Myocyte (in vitro differentiated cells): Measurements from ENCODE around the gene GPALPP1. TPM values are rescaled to one million over a fixed set of nuclear protein-coding genes. Genes with fewer than 3 reads are reported as not detected.
"Not testable (repeated sequence)": the region's sequence is repeated elsewhere in the genome, so short reads cannot be mapped to it uniquely, and the experiment has no call there.

ENCODE experiments used
- DNase-seq: peaks from one replicate; pipeline ENCODE4 v3.0.0-alpha.2; 2012; ENCODE audit warnings: low read depth
- polyA plus RNA-seq: library from polyadenylated mRNA; unstranded; fragments of >200 nt; gene quantifications from one replicate; pipeline ENCODE4 v1.2.1, GENCODE V29; 2012; ENCODE audit warnings: missing spikeins
- total RNA-seq: library from RNA; depleted of rRNA; stranded (reverse); fragments of >200 nt; gene quantifications from 2 replicates; pipeline ENCODE4 v1.2.3, GENCODE V29; 2014

GPALPP1 gene, protein sequence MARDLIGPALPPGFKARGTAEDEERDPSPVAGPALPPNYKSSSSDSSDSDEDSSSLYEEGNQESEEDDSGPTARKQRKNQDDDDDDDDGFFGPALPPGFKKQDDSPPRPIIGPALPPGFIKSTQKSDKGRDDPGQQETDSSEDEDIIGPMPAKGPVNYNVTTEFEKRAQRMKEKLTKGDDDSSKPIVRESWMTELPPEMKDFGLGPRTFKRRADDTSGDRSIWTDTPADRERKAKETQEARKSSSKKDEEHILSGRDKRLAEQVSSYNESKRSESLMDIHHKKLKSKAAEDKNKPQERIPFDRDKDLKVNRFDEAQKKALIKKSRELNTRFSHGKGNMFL
- 27.5 and 30.7 TPM in 2 replicates for total RNA-seq
- 13.8 TPM for polyA plus RNA-seq

DNA sequence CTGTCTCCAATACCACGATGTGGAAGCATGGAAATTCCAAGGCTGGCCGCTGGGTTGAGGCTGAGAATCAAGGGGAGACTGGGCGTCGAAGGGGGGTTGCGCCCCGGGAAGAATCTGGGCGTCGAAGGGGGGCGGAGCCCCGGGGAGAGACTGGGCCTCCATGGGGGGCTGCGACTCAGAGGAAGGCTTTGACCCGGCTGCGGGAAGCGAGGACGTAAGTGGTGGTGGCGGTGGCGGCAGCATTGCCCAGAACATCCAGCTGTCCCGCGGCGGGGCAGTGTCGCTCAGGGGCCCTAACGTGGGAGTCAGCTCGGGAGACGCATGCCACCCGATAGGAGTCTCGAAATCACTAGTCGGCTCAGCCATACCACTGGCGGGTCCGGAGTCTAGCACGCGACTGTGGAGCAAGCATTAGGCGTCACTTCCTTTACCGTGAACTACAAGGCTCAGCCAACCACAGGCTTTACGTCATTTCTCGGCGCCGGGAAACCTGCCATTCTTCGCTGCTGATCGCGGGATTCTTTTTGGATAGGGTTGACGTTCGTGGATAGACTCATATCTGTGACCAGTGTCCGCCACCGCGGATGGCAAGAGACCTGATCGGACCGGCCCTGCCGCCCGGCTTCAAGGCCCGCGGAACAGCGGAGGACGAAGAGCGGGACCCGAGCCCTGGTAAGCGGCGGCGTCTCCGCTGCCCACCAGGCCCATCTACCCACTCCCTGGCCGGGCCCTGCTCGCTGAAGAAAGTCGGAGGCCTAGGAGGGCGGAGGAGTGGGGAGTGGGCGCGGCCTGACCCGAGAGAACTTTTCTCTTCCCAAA lies at the start of gene GPALPP1, which contains the start of gene NUFIP1:
Gene GPALPP1, plus strand, starts transcription at position 468 of the 819 bp plus-strand sequence. Its CDS starts 117 bp downstream, at position 585.
Gene NUFIP1, minus strand, starts transcription at position 401 of the 819 bp plus-strand sequence. Its CDS starts 35 bp downstream, at position 366.
- DNase-seq, result peak; percentile 96

DNA sequence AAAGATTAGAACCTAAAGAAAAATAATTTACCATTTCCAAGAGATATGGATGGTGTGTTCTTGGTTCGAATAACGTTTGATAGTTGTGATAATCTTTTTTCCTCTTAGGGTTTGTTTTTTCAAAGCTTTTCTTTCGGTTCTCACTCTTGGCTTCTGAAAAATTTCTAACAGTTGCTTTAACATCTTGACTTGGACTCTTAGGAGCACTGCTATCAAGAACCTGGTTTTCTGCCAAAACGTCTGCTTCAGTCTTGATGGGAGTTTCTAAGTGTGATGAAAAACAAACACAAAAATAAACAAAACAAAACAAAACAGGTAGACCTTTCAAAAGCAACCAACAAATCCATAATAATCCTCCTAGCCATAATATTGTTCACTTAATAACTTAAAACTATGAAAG lies 45.9 kb upstream of the GPALPP1 start:
- not testable (repeated sequence) for DNase-seq

DNA sequence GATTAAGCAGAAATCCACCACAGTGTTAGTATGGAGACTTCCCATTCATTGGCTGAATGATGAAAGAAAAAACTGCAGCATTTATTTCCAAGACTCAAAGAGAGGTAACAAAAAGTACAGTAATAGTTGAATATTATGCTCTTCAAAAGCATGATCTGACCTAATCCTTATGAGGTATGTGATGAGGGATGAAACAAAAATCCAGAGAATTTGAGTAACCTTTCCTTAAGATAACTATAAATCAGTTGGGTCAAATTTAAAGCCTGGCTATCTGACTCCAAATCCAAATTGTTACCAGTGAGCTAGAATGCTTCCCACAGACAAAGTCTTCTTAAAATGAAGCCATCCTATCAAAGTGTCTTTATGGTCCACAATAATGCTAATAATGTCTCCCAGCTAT lies 38.2 kb upstream of the GPALPP1 start:
- DNase-seq, result no peak

DNA sequence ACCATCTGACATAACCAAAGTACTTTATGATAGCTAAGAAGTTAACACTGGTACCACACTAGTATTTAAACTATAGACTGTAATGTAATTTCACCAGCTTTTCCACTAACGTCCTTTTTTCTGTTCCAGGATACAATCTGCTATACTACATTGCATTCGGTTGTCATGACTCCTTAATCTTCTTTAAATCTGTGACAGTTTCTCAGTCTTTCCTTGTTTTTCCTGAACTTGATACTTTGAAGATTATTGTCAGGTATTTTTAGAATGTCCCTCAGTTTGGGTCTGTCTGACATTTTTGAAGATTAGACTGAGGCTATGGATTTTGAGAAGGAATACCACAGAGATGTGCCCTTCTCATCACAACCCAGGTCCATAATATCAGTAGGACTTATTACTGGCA lies 36.7 kb upstream of the GPALPP1 start:
- no peak for DNase-seq

DNA sequence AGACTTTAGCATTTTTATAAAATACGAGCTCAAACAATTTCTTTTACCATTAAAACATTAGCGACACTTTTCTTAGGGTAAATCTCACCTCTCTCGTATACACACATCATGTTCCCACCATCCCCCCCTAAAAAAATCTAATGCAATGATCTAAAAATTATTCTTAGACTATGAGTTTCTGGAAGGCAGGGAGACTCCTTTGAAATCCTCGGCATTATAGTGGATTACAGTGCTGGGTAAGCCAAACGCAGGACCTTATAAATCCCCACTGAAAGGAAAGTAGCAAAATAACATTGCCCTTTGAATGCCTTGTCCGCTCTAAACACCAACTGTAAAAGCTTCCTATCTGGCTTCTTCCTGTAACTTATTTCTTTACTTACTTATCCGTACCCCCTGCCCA lies 35.1 kb upstream of the GPALPP1 start:
- no peak for DNase-seq

DNA sequence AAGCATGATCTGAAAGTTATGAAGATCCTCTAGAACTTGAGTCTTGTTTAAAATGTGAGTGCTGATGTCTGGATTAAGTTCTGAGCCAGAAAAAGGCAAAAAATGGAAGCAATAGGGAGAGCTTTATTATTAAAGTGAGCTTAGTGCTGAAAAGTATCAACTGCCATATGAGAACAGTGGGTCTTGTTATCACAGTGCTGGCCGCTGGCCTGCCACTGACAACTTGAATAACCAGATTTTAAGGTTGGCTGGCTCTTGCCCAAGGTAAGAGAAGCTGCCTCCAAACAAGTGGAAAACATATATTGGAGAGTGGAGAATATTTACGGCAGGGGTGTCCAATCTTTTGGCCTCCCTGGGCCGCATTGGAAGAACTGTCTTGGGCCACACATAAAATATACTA lies 33.9 kb upstream of the GPALPP1 start:
- no peak for DNase-seq

DNA sequence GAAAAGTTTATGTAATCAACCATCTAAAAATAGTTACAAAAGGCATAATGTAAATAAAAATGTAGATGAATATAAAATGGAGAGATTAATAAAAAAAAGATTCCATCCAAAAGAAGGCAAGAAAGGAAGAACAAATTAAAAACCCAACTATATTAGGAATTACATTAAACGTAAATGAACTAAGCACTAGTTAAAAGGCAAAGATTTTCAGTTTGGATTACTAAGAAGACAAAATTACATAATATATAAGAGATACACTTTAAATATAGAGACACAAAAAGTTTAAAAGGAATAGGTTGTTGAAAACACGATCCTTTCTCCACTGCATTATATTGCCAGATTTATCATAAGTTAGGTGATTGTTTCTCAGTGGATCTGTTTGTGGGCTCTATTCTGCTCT lies 27.3 kb upstream of the GPALPP1 start:
- DNase-seq, result no peak

DNA sequence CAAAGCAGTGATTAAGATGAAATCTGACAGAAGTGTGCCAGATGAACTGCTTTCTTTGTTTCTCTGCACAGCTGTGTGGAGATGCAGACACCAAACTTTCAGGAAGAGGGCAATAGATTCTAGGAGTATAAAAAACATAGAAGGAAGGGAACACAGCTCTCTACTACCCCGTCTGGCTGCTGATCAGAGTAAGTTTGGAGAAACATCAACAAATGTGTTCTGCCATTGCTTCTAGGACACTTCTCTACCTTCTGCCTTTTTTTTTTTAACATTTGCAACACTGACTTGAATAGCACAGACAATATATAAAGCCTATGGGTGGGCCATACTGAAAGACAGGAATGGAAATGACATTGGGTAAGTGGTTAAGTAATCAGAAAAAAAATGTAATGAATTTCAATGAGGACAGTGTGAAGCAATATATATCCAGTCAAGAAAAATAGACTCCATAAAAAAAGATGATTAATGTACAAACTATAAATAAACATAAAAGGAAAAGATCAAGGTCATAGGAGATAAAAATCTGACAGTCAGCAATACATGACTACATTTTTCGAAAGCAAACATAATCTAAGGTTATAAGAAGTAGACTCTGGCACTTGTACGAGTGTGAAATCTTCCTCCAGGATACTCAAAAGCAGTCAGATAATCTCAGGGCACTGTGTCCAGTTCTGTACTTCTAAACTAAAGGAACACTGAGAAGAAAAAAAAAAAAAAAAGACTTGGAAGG lies 21.5 kb upstream of the GPALPP1 start:
- DNase-seq, result peak; percentile 41

DNA sequence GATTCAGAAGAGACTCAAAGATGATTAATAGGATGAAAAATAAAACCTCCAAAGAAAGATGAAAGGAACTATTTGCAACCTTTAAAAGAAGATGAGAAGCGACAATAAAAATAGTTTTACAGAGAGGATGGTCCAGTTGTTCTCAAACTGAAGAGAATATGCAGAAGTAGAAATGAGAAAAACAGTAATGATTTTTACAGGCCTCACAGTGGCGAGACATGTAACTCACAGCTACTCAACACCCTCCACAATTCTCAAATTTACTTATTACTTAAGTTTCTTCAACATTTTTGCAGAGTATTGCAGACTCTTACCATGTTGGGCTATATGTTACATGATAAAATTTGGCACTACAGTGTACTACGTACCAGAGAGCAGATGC lies 20.9 kb upstream of the GPALPP1 start:
- DNase-seq, result no peak

DNA sequence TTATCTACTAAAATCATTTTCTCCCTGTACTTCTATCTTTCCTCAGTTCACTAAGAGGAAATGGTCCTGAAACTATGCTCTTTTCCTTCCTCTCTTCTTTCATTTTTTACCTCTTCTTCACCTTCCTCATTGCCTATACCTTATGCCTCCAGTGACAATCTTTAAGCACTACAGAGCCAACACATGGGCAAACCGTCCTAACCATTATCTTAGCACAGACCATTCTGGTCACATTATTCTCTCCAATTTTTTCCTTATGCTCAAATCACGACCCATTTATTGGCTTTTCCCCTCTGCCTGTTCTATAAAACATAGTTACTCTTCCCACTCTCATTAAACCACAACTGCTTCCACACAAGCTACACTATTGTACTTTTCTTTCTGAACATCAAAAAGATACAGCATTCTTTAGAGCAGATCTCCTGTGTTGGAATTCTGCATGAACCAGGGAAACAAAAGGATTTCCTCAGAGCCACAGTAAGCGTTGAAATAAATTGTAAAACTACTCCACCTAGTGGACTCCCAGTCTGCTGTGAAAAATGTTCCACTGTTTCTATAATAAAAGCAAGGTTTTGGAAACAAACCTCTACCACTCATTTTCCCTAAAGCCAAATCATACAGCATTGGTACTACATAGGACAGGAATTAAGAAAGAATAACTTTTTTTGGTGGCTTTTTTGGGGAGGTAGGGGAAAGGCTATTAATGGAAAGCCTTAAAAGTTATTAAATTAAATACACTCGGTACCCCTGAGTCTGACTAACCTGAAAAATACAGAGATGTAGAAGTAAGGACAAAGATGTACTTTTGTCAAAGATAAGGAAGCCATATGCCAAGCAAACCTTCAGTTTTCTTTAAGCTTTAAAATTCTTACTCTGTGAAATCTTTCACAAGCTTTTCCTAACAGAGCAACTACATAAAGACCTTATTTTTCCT lies 19.5 kb upstream of the GPALPP1 start:
- DNase-seq, result peak; percentile 68

DNA sequence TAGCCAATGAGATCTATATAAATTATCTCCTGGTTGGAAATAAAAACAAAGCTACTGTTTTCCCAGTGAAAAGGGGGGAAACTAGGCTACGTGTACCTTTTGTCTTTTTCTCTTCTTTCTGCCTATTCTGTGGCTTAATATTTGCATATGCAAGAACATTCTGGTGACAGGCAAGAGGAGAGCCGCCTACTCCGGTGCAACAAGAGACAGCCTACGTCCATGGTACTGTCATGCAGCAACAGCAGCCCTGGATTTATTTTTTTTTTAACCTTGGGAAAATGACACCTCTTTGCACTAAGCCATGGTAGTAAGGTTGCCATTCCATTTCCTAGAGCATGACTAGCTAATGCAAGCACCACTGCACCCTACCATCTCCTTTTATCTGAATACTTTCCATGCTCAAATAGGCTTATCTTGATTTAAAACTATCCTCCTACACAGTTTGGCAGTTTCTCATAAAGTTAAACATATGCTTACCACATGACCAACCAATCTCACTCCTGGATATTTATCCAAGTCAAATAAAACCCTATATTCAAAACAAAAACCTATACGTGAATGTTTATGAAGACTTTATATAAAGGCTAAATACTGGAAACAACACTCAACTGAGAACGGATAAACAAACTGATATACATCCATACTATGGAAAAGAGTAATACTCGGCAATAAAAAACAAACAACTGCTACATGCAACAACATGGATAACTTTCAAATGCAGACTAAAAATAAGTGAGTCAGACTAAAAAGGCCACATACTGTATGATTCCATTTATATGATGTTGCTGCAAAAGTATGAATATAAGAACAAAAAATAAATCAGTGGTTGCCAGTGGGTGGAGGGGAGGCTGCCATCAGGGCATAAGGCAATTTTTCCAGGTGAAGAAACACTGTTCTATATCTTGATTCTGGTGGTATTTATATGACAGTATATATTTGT lies 17.4 kb upstream of the GPALPP1 start:
- no peak for DNase-seq

DNA sequence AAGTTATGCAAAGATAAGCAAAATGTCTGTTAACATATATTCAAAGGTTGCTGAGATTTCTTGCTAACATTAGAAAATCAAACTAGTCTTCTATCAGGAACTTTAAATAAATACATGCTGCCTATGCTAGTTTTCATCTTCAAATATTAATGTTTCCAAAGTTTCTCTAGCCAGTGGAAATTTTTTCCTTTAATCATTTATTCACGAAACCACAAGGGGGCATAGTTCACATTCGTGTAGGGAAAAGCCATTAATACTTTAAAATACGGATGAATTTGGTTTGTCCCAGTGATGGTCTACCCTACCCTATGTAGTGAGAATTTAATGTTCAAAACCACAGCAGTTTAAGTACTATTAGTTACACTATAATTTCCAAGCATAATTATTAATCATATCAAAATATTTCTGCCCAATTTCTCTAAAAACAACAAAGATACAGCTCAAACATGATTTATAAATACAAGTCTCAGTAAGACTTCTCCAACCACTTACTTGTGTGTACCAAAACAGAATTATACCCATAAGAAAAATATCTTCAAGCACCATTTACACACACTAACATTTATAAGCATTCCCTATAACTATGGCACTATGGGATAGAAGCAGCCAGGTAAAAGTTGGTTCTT lies 16.3 kb upstream of the GPALPP1 start:
- DNase-seq, result peak; percentile 48

DNA sequence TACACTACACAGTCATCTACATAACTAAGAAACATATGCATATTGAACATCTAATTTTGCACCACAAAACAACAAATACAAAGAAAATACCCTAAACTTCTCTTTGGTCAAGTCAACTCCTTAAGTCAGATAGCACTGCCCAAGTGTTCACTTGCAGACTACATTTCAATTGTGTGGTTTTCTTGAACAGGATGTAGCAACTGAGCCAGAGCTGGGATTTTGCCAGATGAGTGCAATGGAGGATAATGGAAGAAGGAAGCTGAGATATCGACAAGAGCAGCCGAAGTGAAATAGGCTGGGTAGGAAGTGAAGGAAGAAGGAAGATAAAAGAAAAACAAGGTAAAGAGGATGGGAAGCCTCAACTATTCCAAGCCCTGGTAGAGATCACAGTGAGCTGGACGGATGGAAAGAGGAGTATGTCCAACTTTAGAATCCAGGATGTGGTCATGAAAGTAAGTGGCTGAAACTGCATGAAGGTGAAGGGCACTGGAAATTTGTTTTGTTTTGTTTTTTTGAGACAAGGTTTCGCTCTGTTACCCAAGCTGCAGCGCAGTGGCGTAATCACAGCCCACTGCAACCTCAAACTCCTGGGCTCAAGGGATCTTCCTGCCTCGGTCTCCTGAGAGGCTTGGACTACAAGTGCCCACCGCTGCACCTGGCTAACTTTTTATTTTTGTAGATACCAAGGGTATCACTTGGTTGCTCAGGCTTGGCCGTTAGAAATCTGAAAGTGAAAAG lies 15.1 kb upstream of the GPALPP1 start:
- peak; percentile 46 for DNase-seq

DNA sequence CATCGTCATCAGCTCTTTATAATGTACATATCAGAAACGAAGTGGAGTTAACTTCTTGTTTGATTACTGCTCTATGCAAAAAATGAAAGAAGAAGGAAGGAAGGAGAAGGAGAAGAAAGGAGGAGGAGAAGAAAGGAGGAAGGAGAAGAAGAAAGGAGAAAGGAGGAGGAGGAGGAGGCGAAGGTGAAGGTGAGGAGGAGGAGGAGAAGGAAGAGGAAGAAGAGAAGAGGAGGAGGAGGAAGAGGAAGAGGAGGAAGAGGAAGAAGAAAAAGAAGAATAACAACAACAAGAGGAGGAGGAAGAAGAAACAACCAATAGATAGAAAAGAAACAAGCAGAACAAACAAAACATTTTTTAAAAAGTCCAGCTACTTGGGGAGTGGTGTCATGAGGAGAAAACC lies 13.1 kb upstream of the GPALPP1 start:
- no peak for DNase-seq

DNA sequence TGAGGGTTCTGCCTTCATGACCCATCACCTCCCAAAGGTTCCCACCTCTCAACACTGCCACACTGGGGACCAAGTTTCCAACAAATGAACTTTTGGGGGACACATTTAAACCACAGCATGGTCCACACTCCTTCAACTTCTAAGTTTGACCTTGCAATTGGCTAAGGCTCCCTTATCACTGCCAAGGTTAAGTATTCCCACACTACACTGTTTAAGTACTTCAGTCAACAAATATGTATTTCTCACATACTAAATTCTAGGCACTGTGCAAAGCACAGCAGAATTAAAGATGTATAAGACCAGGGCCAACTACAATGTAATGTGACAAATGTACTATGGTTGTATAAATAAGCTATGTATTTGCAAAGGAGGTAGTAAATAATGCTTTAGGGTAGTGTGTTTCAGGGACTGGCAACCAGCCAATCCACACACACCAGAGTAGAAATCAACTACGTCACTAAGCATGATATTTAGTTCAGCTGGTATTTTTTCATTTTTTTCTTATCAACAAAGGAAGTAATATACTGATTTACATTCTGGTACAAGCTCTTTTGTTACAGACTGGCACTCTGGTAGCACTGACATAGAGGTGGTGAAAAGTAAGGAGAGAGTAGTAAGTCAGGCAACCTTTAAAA lies 12.3 kb upstream of the GPALPP1 start:
- no peak for DNase-seq

DNA sequence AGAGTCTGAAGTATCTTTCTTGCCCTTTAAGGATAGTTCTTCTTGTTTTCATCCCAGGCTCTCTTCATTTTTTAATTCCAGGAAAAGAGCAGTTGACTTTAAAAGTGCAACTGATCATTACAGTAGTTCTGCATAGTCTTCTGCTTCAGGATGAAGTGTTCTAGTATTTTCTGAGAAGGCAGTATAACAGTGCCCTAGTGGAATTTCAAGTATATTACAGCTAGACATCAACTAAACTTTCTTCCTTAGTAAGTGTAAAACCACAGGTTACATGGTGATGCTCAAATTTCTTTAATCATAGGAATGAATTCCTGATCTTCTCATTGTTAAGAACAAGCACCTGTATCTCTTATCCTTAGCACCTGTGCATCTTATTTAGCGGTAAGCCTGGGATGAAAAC lies 11.0 kb upstream of the GPALPP1 start:
- DNase-seq, result no peak

DNA sequence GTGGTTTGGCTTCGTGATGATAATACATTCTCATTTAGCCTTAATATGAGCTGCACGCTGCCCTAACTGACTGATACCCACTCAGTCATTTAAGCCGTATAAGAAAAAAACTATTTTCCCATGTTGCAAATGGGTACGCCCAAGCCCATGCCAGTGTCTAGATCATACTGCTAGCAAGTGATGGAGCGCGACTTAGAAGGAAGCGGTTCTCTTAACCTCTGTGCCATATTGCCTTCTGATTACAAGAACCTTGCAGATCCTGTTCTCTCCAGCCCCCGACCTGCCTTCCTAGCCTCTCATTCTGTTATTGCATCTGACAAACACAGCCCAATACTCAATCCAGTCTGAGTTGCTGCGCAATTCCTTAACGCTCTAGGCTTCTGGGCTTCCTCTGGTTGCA lies 603 bp downstream of the GPALPP1 start:
- no peak for DNase-seq

DNA sequence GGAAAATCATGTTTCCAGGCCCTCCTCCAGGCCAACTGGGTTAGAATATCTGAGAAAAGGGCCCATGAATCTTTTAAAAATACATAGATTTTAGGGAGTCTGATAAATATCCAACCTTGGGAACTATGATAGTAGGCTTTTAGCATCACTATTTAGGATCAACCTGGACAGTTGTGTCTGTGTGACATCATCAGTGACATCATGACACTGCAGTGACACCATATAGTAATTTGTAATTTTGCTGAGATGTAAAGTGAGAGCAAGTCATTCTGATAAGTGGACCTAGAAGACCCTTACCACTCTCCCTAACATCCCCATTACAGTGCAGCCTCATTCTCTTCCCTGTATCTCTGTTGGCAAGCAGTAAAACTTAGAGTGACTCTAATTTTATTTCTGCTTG lies 14.1 kb downstream of the GPALPP1 start:
- no peak for DNase-seq
